ENCODE results near the gene RNF157.

The RNF157 gene

DNA sequence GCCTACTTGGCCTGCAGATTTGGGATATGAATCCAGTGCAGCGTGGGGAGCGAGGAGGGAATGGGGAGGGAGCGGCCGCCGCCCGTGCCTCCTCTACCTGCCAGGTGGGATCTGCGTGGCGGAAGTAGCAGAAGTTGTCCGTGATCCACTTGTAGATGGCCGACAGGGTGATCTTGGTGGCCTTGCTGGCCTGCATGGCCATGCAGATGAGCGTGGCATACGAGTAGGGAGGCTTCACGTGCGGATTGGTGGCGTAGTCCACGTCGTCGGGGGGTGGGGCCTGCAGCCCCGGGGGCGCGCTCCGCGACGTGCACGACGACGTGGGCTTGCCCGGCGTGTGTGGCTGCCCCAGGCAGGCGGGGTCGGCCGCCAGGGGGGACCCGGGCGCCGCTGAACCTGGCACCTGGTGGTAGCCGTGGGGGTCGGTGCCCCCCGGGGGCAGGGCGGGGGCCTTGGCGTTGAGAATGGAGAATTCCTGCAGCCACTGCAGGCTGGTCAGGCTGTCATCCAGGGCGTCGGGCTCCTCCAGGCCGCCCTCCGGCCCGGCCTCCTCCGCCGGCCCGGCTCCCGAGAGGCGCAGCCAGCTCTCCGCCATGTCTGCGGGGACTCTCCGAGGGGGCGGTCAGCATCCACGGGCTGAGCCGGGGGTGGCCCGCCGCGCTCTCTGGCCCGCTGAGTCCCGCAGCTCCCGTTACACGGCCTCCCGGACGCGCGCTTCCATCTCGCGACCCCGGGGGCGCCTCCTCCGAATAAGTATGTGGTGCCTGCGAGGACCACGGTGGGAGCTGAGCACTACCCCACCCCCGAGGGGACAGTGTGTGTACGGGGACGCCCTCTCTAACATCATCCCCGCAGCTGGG, 100.3 kb downstream of the RNF157 start:
- DNase-seq (ENCODE audit: low read depth), result no peak

DNA sequence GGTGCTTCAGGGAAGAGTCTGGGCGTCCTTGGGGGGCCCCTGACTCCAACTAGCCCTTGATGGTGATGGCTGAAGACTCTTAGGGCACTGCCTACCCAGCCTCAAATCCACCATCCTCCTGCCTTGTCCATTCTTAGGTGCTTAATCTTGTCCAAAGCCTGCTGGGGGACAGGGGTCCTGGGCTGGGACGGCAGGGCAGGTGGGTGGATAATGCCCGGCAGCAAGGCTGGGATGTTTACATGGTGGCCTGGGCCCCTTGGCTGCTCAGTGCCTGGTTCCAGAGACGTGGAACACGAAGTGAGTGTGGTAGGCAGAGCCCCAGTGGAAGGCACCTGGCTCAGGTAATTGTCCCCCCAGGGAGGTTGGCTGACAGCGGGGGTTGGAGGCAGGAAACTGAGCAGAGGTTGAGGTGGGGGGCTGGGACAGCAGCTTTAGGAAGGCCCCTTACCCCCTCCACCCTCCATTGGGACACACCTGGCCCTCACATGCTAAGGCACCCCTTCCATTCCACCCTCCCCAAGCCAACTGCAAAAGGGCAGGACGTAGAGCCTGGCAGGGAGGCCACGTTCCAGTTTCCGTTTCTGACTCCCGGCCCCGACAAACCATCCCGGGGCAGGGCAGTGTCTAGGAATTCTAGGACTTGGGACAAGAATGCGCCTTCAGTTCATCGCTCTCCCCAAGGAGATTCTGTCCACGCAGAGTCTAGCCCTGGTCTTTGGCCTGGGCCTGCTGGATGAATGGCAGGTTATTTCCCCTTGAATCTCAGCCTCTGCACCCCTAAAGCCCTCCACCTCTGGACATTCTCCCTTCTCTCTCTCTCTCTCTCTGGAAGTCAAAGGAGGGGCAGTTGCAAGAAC, 101.2 kb downstream of the RNF157 start:
- DNase-seq (ENCODE audit: low read depth), result no peak

DNA sequence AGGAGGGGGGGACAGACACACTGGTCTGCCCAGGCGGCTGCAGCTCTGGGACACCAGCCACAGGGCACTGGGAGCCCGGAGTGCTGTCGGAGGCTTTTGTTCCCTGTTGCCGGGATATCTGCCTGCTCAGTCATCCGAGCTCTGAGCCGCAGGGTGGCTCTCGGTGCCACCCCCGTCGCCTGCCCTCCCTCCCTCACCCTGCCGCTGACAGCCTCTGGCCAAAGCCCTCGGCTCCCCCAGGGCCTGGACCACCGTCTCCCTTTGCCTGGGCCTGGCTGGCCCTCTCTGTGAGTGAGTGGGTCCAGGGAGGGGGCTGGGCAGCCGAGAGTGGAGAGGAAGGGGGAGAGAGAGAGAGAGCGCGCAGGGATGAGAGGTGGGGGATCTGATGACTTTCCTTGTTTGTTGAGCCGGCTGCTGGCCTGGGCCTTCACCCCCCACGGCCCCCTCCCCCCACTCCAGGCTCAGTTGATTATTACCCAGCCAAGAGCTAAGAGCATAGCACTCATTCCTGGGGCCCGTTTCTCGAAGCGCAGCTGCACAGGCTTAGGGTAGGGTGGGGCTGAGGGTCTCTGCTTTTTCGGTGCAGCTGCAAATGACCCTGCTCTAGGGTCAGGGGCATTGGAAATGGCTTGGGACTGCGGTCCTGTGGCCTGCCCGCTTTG, 101.9 kb downstream of the RNF157 start:
- DNase-seq (ENCODE audit: low read depth), result no peak

DNA sequence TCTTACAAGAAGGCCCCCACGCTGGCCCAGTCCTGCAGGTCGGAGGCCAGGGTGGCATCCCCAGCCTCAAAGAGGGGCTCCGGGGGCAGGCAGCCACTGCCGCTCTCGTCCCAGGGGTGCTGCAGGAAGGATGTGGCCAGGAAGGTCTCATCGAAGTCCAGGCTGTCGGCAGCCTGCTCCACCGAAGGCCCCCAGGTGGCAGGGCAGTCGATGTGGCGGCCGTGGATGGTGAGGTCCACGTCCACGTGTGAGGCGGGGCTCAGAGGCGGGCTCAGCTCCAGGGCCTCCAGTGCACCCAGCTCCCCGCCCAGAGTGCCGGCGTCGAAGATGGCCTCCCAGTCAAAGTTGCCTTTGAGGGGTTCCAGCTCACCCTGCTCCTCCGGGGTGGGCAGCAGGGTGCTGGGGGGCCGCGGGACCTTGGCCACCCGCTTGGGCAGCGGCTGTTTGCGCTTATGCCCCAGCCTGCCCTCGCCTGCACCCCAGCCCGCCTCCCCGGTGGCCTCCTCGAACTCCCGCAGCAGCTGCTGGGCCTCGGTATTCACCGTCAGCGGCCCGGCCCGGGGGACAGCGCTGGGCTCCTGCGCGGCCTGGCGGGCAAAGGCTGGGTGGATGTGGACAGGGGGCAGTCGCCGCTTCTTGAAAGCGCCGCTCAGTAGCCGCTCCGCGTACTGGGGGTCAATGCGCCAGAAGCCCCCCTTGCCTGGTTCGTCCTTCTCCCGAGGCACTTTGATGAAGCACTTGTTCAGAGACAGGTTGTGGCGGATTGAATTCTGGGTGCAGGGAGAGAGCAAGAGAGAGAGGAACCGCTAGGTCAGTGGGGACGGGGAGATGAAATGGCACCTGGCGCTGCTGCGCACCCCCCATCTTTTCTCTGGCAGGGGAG, 102.7 kb downstream of the RNF157 start:
- DNase-seq (ENCODE audit: low read depth), result no peak

DNA sequence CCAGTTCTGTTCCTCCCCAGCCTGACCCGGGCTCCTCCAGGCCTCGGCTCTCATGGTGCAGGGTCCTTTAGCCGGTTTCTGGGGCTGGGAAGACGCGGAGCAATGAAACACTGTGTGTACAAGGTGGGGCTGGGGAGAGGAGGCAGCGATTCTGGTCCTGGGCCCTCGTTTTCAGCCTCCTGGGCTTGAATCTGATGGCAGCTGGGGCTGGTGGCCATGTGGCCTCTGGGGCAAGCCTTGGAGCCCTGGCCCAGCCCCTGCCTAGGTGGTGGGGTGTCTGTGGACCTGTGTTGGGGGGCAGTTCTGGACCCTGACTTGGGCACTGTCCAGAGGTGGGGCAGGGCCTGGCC, 103.3 kb downstream of the RNF157 start:
- no peak for DNase-seq (ENCODE audit: low read depth)

DNA sequence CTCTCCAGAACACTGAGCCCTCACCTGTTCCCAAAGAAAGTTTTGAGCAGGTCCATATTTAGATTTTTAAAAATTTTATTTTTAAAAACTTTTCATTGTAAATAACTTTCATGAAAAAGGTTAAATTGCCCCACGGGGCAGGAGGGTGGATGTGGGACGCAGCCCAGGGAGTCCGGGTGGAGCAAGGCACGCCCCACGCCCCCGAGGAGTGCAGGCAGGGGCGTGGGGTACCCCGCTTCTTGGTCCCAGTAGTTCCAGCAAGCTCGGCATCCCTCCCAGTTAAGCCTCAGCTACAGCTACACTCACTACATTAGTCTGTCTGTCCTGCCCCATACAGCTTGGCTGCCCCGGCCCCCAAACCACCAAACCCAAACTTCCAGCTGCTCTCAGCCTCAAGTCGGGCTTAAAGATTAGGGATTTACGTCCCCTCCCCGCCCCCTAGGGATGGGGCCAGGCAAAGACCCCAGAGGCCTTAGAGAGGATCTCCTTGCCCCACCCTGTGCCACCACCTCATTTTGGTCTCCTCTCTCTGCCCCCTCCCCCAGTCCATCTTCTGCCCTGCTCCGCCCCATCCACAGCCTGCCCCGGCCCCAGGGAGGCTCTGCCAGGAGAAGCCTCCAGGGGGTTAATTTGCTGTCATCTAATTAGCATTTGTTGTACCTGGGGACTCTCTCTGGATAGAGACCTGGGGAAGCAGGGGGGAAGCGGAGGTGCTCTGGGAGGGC, 103.9 kb downstream of the RNF157 start:
- DNase-seq (ENCODE audit: low read depth), result no peak

DNA sequence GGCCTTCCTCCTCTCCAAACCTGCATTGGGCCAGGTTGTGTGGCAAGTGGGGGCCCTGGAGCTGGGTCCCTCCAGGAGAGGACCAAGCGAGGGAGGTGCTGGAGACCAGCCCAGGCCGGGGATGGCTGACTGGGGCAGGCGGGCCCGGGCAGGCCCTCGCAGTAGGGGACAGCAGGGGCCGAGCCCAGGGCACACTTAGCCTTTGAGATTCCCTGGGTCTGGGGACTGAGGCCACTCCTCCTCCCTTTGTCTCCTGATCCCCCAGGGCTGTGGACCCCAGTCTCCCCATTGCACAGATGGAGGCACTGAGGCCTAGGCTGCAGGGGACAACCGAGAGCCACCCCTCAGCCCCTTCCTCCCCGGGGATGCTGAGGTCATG, 104.5 kb downstream of the RNF157 start:
- no peak for DNase-seq (ENCODE audit: low read depth)

DNA sequence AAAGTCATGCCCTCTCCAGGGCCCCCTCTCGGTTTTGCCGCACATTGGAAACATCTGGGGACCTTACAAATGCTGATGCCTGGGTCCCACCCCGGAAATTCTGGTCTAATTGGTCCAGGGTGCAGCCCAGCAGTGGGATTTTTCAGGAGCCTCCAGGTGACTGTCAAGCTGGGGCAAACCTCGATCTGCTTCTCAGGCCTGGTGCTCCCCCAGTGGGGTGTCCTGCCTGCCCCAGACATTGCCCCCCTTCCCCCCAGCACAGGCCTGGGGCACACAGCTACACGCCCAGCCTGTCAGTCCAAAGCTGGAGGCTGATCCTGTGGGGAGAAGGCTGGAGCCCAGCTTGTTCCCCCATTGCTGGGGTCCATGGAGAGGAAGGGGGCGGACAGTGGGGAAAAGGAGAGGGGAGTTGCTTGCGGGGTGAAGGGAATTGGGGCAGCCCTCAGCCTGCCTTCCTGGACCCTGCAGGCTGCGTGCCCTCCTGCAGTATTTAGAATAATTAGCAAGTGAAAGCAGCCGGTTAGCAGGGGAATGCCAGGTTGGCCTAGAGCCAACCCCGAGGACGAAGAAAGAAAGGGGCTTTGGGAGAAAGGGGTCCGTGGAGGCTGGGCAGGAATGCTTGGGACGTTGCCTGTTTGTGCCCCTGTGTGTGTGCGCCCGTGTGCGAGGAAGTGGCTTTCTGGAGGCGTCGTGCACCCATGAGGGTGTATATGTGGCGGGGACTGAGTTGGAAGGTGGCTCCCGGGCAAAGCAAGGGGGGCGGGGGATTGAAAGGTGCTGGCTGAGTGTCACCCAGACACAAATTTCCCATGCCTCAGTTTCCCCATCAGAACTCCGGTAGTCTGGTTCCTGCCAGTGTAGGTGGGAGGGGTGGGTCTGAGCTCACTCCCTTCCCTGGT, 105.1 kb downstream of the RNF157 start:
- no peak for DNase-seq (ENCODE audit: low read depth)

DNA sequence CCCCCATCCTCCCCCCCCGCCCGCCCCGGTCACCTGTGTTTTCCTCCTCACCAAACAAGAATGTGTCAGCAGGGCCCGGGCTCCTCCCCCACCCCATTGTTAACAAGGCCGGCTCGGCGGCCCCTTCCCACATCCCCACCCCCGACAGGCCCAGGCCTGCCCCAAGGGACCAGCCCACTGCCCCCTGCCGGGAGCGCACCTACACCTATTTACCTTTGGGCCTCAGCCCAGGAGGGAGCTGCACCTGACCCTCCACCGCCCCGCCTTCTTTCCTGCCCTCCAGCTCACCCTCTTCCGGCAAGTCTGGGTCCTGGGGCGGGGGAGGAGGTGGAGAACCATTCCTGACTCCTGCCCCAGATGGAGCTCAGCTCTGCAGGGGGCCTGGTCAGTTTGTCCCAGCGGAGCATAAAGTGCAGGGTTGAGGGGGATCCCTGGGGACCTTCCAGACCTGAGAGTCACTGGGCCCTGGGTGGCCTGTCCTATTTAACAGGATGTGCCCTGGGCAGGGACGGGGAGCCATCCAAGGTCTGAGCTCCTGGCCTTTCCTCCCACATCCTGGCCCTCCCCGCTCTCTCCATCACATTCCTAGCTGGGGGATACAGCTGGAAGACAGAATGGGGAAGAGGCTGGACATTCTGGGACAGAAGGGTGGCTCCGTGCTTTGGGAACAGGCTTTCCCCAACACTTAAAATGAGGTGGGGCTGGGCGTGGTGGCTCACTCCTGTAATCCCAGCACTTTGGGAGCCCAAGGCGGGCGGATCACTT, 107.5 kb downstream of the RNF157 start:
- DNase-seq (ENCODE audit: low read depth), result no peak

DNA sequence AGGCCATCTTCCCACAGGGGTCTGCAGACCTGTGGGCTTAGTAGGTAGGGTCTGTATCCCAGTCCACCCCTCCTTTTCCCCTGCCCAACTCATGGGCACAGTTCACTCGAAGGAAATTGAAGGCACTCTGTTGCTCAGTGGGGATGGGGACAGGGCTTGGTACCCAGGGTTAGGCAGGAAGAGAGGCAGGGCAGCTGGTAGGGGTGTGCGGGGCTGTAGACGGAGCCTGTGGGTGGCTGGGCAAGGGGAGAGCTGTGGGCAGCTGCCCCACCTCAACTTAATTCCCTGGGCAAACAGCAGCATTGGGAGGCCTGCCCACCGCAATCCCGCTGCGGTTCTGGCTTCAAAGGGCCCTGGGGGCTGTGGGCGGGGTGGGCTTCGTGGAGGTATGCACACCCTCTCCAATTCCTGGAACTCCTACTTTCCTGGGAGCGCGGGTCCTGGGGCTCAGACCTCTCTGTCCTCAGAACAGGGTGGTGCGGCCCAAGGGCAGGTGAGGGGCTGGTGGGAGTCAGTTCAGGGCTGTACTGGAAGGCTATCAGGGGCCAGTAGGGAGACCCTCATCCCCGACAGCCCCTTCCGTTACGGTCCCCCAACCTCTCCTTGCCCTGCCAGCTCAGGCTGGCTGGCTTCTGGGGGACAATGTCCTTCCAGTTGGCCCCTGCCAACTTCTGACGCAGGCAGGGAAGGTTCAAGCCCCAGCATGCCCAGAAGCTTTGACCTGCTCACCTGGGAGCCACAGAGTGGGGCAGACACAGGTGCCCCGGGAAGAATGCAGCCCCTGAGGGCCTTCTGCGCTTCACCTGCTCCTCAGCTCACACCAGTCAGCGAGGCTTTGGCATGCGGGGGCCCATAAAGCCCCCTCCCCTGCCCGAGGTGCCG, 108.4 kb downstream of the RNF157 start:
- no peak for DNase-seq (ENCODE audit: low read depth)

DNA sequence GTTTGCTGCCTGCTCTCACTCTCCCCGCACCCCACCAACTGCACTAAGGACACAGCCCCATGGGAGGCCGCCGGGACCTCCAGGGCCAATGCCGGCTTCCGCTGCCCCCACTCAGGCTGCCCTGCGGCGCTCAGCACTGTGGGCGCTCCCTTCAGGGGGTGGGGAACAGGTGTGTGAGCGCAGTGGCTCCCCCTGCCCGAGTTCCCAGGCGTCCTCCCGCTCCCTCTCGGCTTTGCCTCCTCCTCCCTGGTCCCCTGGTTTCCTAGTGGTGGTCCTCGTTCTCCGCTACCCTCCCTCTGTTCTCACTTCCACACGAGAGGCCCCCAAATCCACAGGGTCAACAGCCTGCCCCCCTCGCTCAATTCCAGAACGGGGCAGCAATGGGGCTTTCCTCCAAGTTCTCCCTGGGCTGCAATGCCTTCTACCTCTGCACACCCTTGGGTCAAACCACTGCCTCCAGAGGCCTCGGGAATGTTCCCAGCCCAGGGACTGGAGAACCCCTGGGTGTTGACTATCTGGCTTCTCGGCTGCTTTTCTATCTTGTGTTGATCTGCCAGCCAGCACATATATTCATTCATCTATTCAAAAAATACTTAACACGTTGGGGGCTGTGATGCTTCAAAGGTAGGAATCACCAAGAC, 109.1 kb downstream of the RNF157 start:
- no peak for DNase-seq (ENCODE audit: low read depth)

DNA sequence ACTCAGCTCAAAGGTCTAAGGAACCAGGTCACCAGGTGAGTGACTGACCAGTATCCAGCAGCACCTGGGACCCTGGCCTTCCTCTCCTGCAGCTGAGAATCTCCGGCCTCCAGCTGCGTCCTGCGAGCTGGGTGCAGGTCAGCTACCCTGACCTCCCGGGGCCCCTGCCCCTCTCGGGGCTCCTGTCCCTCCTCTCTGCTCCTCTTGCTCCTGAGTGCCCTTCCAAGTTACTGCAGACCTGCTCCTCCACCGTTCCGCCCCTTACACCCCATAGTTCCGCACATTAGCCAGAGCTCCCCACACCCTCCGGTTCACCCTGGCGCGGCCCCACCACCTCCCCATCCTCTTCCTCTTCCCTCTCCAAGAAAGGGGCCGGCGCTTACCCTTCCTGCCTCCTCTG, 109.8 kb downstream of the RNF157 start:
- DNase-seq (ENCODE audit: low read depth), result no peak

DNA sequence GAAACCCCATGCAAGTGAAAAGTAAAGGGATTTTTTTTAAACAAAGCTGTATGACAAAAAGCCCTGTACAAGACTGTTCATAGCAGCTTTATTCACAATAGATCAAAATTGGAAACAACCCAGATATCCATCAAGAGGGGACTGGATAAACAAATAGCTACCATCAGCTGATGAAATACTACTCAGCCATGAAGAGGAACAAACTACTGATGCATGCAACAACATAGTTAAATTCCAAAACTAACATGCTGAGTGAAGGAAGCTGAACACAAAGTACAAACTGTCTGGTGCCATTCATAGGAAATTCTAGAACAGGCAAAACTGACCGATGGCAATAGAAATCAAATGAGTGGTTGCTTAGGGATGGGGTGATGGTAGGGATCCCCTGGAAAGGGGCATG, 114.4 kb downstream of the RNF157 start:
- DNase-seq (ENCODE audit: low read depth), result no peak

DNA sequence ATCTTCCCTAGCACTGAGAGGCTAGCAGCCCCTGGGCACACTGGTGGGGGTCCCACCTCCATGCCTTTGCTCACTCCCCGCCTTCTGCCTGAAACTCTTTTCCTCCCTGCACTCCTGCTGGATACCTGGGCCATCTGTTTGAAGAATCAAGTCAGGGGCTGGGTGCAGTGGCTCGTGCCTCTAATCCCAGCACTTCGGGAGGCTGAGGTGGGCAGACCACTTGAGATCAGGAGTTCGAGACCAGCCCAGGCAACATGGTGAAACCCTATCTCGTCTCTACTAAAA, 115.0 kb downstream of the RNF157 start:
- DNase-seq (ENCODE audit: low read depth), result no peak

DNA sequence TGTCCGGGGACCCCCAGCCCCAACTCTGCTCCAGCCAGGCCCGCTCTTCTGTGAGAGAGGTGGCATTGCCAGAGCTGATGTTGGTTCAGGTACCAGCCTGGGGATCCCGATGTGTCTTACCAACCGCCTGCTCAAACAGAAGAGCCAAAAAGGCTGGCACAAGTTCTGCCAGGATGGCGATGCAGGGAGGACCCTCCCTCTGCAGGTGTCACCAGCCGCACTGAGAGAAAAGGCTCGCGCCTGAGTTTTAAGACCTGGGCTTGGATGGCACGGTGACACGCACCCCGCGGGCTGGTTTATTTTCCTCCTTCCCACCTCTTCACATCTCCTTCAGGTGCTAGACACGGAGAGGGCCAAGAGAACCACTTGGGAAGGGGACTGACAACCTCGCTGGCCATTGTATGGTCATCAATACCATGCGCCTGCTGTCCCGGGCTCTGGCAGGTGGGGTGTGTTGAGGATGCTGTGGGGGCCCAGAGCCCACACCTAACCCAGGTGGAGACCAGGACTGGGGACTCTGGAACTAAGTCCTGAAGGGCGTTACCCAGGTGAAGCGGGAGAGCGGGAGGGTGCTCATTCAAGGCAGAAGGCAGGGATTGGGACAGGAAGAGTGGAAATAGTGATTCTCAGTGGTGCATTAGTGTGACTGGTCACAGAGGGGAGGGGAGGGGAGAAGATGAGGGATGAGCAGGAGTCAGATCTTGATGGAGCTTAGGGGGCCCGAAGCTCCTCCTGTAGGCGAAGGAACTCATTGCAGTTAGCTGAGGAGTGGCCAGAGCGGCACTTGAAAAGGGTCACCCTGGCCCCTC, 115.5 kb downstream of the RNF157 start:
- no peak for DNase-seq (ENCODE audit: low read depth)

DNA sequence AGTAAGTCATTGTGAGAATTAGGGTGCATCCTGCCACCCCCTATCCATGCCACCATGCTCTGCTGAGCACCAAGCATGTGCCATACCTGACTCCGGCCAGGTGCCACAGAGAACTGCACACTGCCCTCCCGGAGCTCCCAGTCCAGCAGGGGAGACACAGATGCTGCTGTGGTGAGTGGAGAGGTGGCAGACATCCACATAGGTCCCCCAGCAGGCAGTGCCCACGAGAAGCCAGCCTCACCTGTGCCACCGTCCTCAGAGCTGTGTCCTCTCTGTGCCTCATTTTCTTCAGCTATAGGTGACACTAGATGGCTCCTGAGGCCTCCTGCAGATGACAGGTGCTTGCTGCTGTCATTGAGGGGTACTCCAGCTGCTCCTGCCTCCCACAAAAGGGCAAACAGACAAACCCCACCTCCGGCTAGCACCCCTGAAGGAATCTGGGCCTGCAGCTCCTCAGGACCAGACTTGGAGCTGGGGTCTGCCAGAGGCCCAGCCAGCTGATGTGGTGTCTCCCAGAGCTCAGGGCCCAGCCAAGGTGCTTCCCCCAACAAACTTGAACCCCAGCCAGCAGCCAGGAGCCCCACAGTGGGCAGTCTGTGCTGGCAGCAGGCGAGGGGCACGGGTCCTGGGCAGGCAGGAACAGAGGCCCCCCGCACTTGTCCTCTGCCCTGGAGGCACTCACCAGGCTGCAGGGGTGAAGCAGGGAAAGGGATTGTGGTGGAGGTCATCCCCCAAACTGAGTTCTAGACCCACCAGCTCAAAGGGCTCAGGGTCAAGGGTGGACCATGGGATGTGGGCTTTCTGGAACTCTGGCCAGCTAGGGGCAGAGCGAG, 116.3 kb downstream of the RNF157 start:
- no peak for DNase-seq (ENCODE audit: low read depth)

DNA sequence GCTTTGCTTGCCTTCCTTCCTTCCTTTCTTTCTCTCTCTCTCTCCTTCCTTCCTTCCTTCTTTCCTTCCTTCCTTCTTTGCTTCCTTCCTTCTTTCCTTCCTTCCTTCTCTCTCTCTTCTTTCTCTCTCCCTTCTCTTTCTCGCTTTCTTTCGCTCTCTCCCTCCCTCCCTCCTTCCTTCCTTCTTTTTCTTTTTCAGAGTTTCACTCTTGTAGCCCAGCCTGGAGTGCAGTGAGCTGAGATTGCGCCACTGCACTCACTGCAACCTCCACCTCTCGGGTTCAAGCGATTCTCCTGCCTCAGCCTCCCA, 117.1 kb downstream of the RNF157 start:
- DNase-seq (ENCODE audit: low read depth), result no peak
